NCI-H146 treated with DMSO at 0.1 percent for 48 hours (cell line): ENCODE results near the gene ECE2.

Source experiments
- DNase-seq: peaks from one replicate; lab custom pipeline; 2025; ENCODE audit not compliant: unreplicated experiment; lab: John Stamatoyannopoulos, UW

ECE2 gene

GRCh38 chr3:184240384-184241140 is 35.3 kb upstream of the ECE2 start:
- DNase-seq = no peak

DNA sequence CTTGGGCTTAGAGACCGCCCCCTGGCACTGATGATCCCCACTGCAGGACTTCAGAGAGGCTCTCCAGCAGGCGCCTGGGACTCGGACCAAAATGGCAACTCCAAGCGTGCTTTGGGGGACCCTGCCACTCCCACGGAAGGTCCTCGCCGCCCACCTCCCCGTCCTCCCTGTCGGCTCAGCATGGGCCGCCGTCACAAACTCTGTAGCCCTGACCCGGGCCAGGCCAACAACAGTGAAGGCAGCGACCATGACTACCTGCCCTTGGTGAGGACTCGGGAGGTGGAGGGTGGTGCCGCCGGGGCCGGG is 34.7 kb upstream of the ECE2 start:
- DNase-seq = no peak

- no peak for DNase-seq
Observed at GRCh38 chr3:184241447-184242296, 34.1 kb upstream of the ECE2 start.

DNA sequence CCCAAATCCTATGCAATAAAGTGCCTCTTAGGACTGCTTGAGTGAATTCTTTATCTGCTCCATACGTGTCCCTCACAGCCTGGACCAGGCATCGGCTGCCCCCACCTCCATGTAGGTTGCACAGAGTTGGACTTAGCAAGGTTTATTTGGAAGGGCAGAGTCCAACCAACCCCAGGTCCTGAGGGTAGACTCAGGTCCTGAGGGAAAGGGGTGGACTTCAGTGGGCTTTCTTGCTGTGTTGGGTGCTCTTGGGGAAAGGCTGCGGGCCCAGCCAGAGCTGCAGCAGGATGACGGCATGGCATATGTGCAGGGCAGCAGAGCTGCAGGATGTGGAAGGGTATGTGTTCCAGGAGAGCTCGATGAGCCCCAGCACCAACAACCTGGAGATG is 33.5 kb upstream of the ECE2 start:
- DNase-seq = no peak

- DNase-seq = peak; percentile 70
Observed at GRCh38 chr3:184248454-184249411, 27.1 kb upstream of the ECE2 start, which contains the start of gene ALG3. Gene ALG3, minus strand, starts transcription at chr3:184248962. Its CDS starts 22 bp downstream, at chr3:184248940.

DNA sequence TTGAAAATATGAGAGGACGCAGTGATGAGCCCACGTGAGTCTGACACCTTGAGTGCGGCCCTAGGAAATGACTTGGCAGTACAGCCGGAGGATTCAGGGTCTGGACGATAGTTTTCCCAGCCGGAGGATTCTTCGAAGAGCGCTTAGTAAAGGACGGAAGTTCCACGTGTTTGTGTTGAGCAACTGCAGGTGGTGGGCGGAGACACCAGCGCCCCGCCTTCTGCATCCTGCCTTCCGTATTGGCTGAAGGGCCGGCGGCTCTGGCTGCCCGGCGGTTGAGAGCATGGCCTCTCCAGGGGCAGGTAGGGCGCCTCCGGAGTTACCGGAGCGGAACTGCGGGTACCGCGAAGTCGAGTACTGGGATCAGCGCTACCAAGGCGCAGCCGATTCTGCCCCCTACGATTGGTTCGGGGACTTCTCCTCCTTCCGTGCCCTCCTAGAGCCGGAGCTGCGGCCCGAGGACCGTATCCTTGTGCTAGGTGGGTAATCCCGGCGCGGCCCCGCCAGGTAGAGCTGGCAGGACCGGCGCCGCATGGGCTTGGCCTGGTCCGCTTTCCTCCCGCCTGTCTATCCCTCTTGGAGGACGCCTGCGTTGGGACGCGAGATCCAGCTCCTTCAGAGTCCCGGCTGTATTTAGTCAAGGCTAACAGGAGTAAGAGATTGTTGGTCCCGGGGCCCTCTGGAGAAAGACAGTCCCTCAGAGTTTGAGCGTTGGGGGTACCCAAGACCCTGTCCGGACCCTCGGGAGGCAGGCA is 26.2 kb upstream of the ECE2 start, which contains the start of gene EEF1AKMT4:
Gene EEF1AKMT4, plus strand, starts transcription at position 261 of the 755 bp plus-strand sequence. Its CDS starts 23 bp downstream, at position 284.
- peak; percentile 100 for DNase-seq

GRCh38 chr3:184250167-184250828 is 25.5 kb upstream of the ECE2 start:
- peak; percentile 96 for DNase-seq

GRCh38 chr3:184255291-184256039 is 20.4 kb upstream of the ECE2 start:
- no peak for DNase-seq

DNA sequence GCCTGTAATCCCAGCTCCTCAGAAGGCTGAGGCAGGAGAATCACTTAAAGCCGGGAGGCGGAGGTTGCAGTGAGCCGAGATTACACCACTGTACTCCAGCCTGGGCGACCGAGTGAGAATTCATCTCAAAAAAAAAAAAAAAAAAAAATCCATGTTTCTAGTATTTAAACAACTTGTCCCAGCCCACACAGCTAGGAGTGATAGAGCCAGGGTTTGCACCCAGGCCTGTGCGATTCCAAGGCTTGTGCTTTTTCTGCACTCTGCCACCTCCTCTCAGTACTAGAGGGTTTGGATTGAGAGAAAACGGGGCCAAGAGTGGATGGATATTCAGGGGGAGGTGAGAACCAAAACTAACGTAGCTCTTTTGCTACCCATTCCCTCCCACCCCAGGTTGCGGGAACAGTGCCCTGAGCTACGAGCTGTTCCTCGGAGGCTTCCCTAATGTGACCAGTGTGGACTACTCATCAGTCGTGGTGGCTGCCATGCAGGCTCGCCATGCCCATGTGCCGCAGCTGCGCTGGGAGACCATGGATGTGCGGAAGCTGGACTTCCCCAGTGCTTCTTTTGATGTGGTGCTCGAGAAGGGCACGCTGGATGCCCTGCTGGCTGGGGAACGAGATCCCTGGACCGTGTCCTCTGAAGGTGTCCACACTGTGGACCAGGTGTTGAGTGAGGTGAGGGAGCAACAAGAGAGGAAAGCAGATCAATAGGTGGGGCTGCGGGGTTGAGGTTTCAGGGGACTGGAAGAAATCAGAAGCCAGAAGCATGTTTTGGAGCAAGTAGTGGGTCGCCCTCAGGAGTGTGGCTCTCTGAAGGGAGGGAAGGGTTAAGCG is 18.5 kb upstream of the ECE2 start:
- no peak for DNase-seq

DNA sequence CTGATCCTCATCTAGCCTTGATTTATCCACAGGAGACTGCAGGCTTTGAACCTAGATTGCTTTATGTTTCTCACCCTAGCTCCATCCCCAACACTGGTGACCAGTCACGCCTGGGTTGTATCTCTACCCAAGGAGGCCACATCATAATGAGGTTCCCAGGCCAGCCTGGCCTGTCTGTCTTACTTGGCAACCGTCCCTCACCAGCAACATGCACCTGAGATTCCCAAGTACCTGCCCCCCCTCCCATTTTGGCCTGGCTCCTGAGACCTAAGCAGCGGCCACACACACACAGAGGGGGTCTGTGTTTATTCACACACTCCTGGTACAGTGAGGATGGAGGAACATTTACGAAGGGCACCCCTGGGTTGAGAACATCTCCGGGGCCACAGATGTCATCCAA is 16.9 kb upstream of the ECE2 start:
- no peak for DNase-seq

DNA sequence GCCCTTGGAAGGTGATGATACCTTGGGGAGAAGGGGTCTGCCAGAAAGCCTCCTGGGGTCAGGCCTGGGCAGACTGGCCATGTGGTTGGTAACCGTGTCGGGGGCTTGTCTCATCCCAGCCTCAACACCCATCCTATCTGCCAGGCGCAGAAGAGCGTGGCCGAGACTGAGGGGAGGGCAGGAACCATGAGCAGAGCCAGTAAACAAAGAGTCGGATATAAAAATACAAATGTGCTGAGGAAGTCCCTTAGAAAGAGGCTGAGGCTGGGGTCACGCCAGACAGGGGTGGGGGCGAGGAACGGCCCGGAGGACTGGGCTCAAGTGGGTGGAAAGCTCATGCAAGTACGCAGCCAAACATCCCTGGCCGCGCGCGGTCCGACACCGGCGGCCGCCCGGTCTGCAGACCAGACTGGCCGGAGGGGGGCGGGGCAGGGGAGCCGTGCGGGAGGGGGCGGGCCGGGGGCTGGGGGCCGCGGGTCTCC is 16.4 kb upstream of the ECE2 start:
- no peak for DNase-seq

DNA sequence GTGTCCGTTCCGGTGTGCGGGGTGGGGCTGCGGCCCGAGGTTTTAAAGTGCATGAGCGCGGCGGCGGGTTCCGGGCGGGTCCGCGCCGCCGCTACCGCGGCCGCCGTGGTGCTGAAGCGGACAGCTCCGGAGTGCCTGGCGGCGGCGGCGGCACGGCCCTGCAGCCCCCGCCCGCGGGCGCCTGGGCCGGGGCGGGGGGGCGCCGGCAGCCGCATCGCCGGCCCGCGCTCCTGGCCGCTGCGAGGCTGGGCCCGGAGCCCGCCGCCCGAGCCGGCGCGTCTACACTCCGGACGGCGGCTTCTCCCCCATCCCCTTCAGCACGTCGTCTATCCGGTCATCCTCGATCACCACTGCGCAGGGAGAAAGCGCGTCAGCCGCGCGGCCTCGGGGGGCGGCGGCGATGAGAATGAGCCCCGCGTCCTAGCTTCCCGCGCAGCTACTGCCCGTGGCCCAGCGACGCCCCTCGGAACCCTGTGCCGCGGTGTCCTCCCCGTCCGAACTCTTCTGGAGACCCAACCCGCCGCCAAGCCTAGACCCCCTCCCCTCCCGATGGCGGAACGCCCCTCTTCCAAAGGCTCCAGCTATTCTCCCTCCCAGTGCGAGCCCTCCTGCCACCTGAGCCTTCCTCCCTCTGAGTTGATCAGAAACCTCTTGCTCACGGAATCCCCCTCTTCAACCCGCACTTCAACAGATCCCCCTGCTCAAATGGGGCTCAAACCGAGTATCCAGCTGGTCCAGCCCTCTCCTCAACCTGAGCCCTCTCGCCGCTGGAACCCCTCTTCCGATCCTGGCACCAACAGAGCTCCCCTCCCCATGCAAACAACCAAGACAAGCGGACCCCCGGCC is 15.7 kb upstream of the ECE2 start:
- peak; percentile 36 for DNase-seq

DNA sequence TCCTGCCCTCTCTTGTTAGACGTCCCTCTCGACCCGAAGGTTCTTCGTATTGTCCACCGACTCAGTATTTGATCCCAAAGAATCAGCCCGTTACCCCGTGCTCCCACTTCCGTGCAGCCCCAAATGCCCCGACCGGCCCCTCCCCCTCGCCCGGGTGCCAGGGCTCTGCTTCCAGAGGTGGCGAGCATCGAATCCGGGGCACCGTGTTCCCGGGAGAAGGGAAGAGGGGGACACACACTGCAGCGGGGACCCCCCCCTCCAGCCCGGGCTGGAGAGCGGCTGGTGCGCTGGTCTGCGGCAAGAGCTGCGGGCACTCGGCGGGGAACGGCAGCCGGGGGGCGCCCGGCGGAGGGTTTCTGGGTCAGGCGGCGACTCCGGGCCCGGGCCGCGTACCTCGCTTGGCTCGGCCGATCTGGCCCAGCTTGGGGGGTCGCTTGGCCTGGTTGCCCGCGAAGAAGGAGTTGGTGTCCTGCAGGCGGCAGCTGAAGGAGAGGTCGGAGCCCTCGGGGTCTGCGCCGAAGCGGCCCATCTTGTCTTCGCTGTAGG is 15.0 kb upstream of the ECE2 start:
- DNase-seq = no peak

- DNase-seq = peak; percentile 95
Observed at GRCh38 chr3:184261270-184261853, 14.5 kb upstream of the ECE2 start, which contains the start of gene CAMK2N2. Gene CAMK2N2, minus strand, starts transcription at chr3:184261553. Its CDS starts 268 bp downstream, at chr3:184261285.

GRCh38 chr3:184261854-184262763 is 13.7 kb upstream of the ECE2 start:
- peak; percentile 80 for DNase-seq
